Measurements from ENCODE around the gene RASD1.

- TF ChIP-seq CTCF (IDR thresholded peaks at IDR 0.05 in 8 of 11, conservative IDR thresholded peaks at IDR 0.05 in 3 of 11) (no peak), POLR2A (IDR thresholded peaks at IDR 0.05) (no peak)
These were observed 11.3 kb upstream of the RASD1 start for GRCh38 chr17:17507465-17508011.

Data from spleen (tissue), 7 donors.